ENCODE data around the gene EIF2B4. TPM values are rescaled to one million over a fixed set of nuclear protein-coding genes. Genes with fewer than 3 reads are reported as not detected.

The EIF2B4 gene
- total RNA-seq, 1 experiment from 2014 or later: 57.2 TPM

GRCh38 chr2:27315122-27315521, 55.0 kb downstream of the EIF2B4 start:
- Histone ChIP-seq H3K4me3 (ENCODE audit: low read depth in 2 of 2, low read length in 2 of 2) (no peak overlapping the region), H3K4me1 (ENCODE audit: control insufficient read depth, insufficient read depth, low read length) (no peaks in the 10 kb centered on the region), H3K27ac (ENCODE audit: low read length) (no peak overlapping the region), H3K9me3 (ENCODE audit: control insufficient read depth, insufficient read depth, low read depth, low read length) (no peaks in the 10 kb centered on the region), H3K27me3 (ENCODE audit: control insufficient read depth, insufficient read depth, low read length) (no peaks in the 10 kb centered on the region), H3K36me3 (ENCODE audit: control insufficient read depth, insufficient read depth, low read length) (no peaks in the 10 kb centered on the region)
- POLR2A ChIA-PET: no interaction called here
- TF ChIP-seq REST (IDR thresholded peaks at IDR 0.05; ENCODE audit: insufficient read depth in 1 of 2, low read depth in 2 of 2, low read length in 1 of 2) (no peak), POLR2AphosphoS5 (IDR thresholded peaks at IDR 0.05; ENCODE audit: low read depth, low read length) (no peak), TCF7L2 (IDR thresholded peaks at IDR 0.05; ENCODE audit: low read depth, low read length) (no peak), SIN3A (IDR thresholded peaks at IDR 0.05; ENCODE audit: borderline replicate concordance, insufficient read depth, low read depth, low read length) (no peak), CTCF (IDR thresholded peaks at IDR 0.05) (no peak)
- DNase-seq (ENCODE audit: low read depth, low spot score) (no peak), ATAC-seq (no peak)
- CTCF ChIA-PET: no interaction called here
- intact Hi-C loops (cut with micrococcal nuclease; ENCODE audit: unreplicated experiment): no loop called here
- in situ Hi-C loops (cut with HindIII; ENCODE audit: low pct_unique_long_range_greater_than_20kb, low sequenced_read_pairs): no loop called here
- no TSS peak for BruUV-seq (replicated peaks)

- ATAC-seq: no peak
- Histone ChIP-seq H3K4me1 (ENCODE audit: control insufficient read depth, insufficient read depth, low read length) (no peaks in the 10 kb centered on the region), H3K9me3 (ENCODE audit: control insufficient read depth, insufficient read depth, low read depth, low read length) (no peaks in the 10 kb centered on the region), H3K4me3 (ENCODE audit: low read depth in 2 of 2, low read length in 2 of 2) (no peak overlapping the region), H3K27ac (ENCODE audit: low read length) (no peak overlapping the region), H3K27me3 (ENCODE audit: control insufficient read depth, insufficient read depth, low read length) (no peaks in the 10 kb centered on the region), H3K36me3 (ENCODE audit: control insufficient read depth, insufficient read depth, low read length) (no peaks in the 10 kb centered on the region)
- ChIA-PET POLR2A (no interaction called here), CTCF (no interaction called here)
- in situ Hi-C loops (cut with HindIII; ENCODE audit: low pct_unique_long_range_greater_than_20kb, low sequenced_read_pairs): no loop called here
- intact Hi-C loops (cut with micrococcal nuclease; ENCODE audit: unreplicated experiment): no loop called here
- no peak for DNase-seq (ENCODE audit: low read depth, low spot score)
- BruUV-seq (replicated peaks): no TSS peak
- TF ChIP-seq POLR2AphosphoS5 (IDR thresholded peaks at IDR 0.05; ENCODE audit: low read depth, low read length): no peak
- TF ChIP-seq TCF7L2 (IDR thresholded peaks at IDR 0.05; ENCODE audit: low read depth, low read length): no peak
- TF ChIP-seq CTCF (IDR thresholded peaks at IDR 0.05): no peak
- no peak for TF ChIP-seq REST (IDR thresholded peaks at IDR 0.05; ENCODE audit: insufficient read depth in 1 of 2, low read depth in 2 of 2, low read length in 1 of 2)
- TF ChIP-seq SIN3A (IDR thresholded peaks at IDR 0.05; ENCODE audit: borderline replicate concordance, insufficient read depth, low read depth, low read length): no peak
Observed at GRCh38 chr2:27314709-27315108, 55.4 kb downstream of the EIF2B4 start.

Other genes starting within 250 kb of the EIF2B4 start
- 0.46 TPM for gene ABHD1, start 246.5 kb downstream of the EIF2B4 start, total RNA-seq (2021; ENCODE audit: unreplicated experiment)
- 60.9 TPM for gene PREB, start 235.7 kb downstream of the EIF2B4 start, total RNA-seq (2021; ENCODE audit: unreplicated experiment)
- gene PRR30, start 230.9 kb downstream of the EIF2B4 start, total RNA-seq (2021; ENCODE audit: unreplicated experiment): not detected
- gene TCF23, start 221.3 kb downstream of the EIF2B4 start, total RNA-seq (2021; ENCODE audit: unreplicated experiment): 0.03 TPM
- 111 TPM for gene ATRAID, start 158.3 kb downstream of the EIF2B4 start, total RNA-seq (2021; ENCODE audit: unreplicated experiment)
- gene SLC5A6, start 158.1 kb downstream of the EIF2B4 start, total RNA-seq (2021; ENCODE audit: unreplicated experiment): 74.5 TPM
- 76.7 TPM for gene CAD, start 153.0 kb downstream of the EIF2B4 start, total RNA-seq (2021; ENCODE audit: unreplicated experiment)
- gene SLC30A3, start 107.3 kb downstream of the EIF2B4 start, total RNA-seq (2021; ENCODE audit: unreplicated experiment): 0.59 TPM
- gene DNAJC5G, start 94.9 kb downstream of the EIF2B4 start, total RNA-seq (2021; ENCODE audit: unreplicated experiment): not detected
- gene TRIM54, start 87.9 kb downstream of the EIF2B4 start, total RNA-seq (2021; ENCODE audit: unreplicated experiment): 0.21 TPM
- gene UCN, start 61.9 kb downstream of the EIF2B4 start, total RNA-seq (2021; ENCODE audit: unreplicated experiment): 4.4 TPM
- 89.5 TPM for gene MPV17, start 47.2 kb downstream of the EIF2B4 start, total RNA-seq (2021; ENCODE audit: unreplicated experiment)
- 77.7 TPM for gene GTF3C2, start 13.6 kb downstream of the EIF2B4 start, total RNA-seq (2021; ENCODE audit: unreplicated experiment)
- 116 TPM for gene SNX17, start 278 bp upstream of the EIF2B4 start, total RNA-seq (2021; ENCODE audit: unreplicated experiment)
- gene ZNF513, start 10.4 kb upstream of the EIF2B4 start, total RNA-seq (2021; ENCODE audit: unreplicated experiment): 25.3 TPM
- 115 TPM for gene PPM1G, start 39.3 kb upstream of the EIF2B4 start, total RNA-seq (2021; ENCODE audit: unreplicated experiment)
- gene NRBP1, start 58.3 kb upstream of the EIF2B4 start, total RNA-seq (2021; ENCODE audit: unreplicated experiment): 103 TPM
- gene KRTCAP3, start 72.0 kb upstream of the EIF2B4 start, total RNA-seq (2021; ENCODE audit: unreplicated experiment): 1.9 TPM
- gene IFT172, start 119.4 kb upstream of the EIF2B4 start, total RNA-seq (2021; ENCODE audit: unreplicated experiment): 16.7 TPM
- 1.3 TPM for gene FNDC4, start 124.9 kb upstream of the EIF2B4 start, total RNA-seq (2021; ENCODE audit: unreplicated experiment)
- 0.33 TPM for gene GCKR, start 126.5 kb upstream of the EIF2B4 start, total RNA-seq (2021; ENCODE audit: unreplicated experiment)
- gene ZNF512, start 212.7 kb upstream of the EIF2B4 start, total RNA-seq (2021; ENCODE audit: unreplicated experiment): 12.8 TPM